GM18505 (cell line): ENCODE data around the gene ZSWIM1.
A peak's percentile ranks its signal among the peaks of the same experiment; 100 is the strongest.

Source experiments
- ATAC-seq: cut with Tn5 transposase; IDR thresholded peaks from one replicate; pipeline ENCODE4 v1.9.1; 2021; ENCODE audit not compliant: unreplicated experiment
- POLR2A ChIP-seq: IDR thresholded peaks from 4 replicates; pipeline ENCODE4 v1.6.1; 2011; ENCODE audit warnings: borderline replicate concordance; ENCODE audit not compliant: insufficient read depth, insufficient read length; ENCODE audit errors: extremely low read depth

Gene ZSWIM1

GRCh38 chr20:45880988-45881788 lies at the start of gene ZSWIM1:
TSS of gene ZSWIM1 (plus strand) at chr20:45881227. CDS start at chr20:45882593, 1,366 bp downstream.
- TF ChIP-seq POLR2A, result peak; percentile 91
- peak; percentile 92 for ATAC-seq

- no peak for TF ChIP-seq POLR2A
- ATAC-seq, result no peak
These were observed 48.4 kb upstream of the ZSWIM1 start for GRCh38 chr20:45832619-45833018.

GRCh38 chr20:45833030-45833882 lies 47.8 kb upstream of the ZSWIM1 start, which contains the start of gene SNX21:
TSS of gene SNX21 (plus strand) at chr20:45833799. CDS start at chr20:45833920, 121 bp downstream.
- TF ChIP-seq POLR2A, result no peak
- ATAC-seq, result no peak

- TF ChIP-seq POLR2A, result no peak
- no peak for ATAC-seq
These were observed 46.9 kb upstream of the ZSWIM1 start for GRCh38 chr20:45833883-45834796.

GRCh38 chr20:45834797-45835161 lies 46.2 kb upstream of the ZSWIM1 start:
- no peak for TF ChIP-seq POLR2A
- no peak for ATAC-seq

GRCh38 chr20:45835329-45835765 lies 45.7 kb upstream of the ZSWIM1 start:
- no peak for TF ChIP-seq POLR2A
- ATAC-seq, result no peak

GRCh38 chr20:45835825-45836224 lies 45.2 kb upstream of the ZSWIM1 start:
- no peak for TF ChIP-seq POLR2A

GRCh38 chr20:45836841-45837240 lies 44.2 kb upstream of the ZSWIM1 start:
- no peak for ATAC-seq
- no peak for TF ChIP-seq POLR2A

More at GRCh38 chr20:45835825-45836224, 45.2 kb upstream of the ZSWIM1 start:
- ATAC-seq, result no peak

- no peak for ATAC-seq
- TF ChIP-seq POLR2A, result no peak
These were observed 40.3 kb upstream of the ZSWIM1 start for GRCh38 chr20:45840700-45841198.

GRCh38 chr20:45841407-45842129 lies 39.5 kb upstream of the ZSWIM1 start:
- ATAC-seq, result no peak
- TF ChIP-seq POLR2A, result no peak

- ATAC-seq, result no peak
- TF ChIP-seq POLR2A, result no peak
These were observed 38.7 kb upstream of the ZSWIM1 start for GRCh38 chr20:45842169-45842812.
